ENCODE data around the gene P4HB. TPM values are rescaled to one million over a fixed set of nuclear protein-coding genes. Genes with fewer than 3 reads are reported as not detected.

The P4HB gene
- total and polyA plus RNA-seq, 2 experiments from 2014 or later = 206 to 620 TPM

DNA sequence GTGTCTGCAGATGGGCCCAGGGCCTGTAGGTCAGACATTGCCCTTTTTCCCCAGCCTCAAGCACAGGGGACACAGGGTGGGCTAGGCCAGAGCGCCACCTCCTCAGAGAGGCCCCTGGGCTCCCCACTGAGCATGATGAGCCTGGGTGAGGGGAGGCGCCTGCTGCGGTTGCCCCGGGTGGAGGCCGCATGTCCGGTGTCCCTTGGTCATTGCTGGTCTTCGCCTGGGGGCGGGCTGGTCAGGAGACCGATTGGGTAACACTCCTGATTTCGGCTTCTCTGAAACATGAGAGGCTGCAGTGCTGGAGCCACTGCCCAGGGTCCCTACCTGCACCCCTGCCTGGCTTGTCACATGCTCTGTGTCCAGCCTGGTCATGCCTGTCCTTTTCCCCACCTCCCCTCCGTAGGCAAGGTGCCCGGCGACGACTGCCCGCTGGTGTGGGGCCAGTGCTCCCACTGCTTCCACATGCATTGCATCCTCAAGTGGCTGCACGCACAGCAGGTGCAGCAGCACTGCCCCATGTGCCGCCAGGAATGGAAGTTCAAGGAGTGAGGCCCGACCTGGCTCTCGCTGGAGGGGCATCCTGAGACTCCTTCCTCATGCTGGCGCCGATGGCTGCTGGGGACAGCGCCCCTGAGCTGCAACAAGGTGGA, 39.3 kb upstream of the P4HB start:
- Histone ChIP-seq H3K4me3 (no peak overlapping the region), H3K79me2 (replicated peaks; ENCODE audit: insufficient read depth) (no peaks in the 10 kb centered on the region; the same call in 1 of the 2 replicates), H2AFZ (no peak overlapping the region), H3K27ac (ENCODE audit: low read depth) (no peak overlapping the region), H3K9me2 (ENCODE audit: insufficient read depth) (no peaks in the 10 kb centered on the region), H3K27me3 (ENCODE audit: insufficient read depth) (peaks cover 18% of the 10 kb centered on the region), H4K20me1 (replicated peaks; ENCODE audit: insufficient read depth) (0 out of 2 replicates have a peak, but pooled peaks cover 7% of the 10 kb centered on the region), H3K4me1 (ENCODE audit: insufficient read depth) (no peaks in the 10 kb centered on the region; the same call in 1 of the 2 replicates), H3K4me2 (no peak overlapping the region), H3F3A (replicated peaks; ENCODE audit: low read depth) (peaks cover 15% of the 10 kb centered on the region), H3K36me3 (ENCODE audit: insufficient read depth) (peaks cover 26% of the 10 kb centered on the region; the same call in 1 of the 2 replicates)
- H3K36me3 Mint-ChIP-seq (ENCODE audit: low read depth) = peaks cover 38% of the 10 kb centered on the region
- no peak for DNase-seq (ENCODE audit: low spot score)
- peaks cover 3% of the 10 kb centered on the region; the same call in 2 of the 3 replicates for H3K4me1 Mint-ChIP-seq
- ATAC-seq = no peak
- no peak overlapping the region for H3K4me3 Mint-ChIP-seq
- no peak overlapping the region for H3K27ac Mint-ChIP-seq
- H3K27me3 Mint-ChIP-seq (ENCODE audit: insufficient read depth, low read depth, poor library complexity) = peaks cover 26% of the 10 kb centered on the region
- no peak for TF ChIP-seq STAT1 (IDR thresholded peaks at IDR 0.05; ENCODE audit: unreplicated experiment)
- no peak for TF ChIP-seq ZNF114 (CRISPR knock-in tag; IDR thresholded peaks at IDR 0.05)
- H3K9me3 Mint-ChIP-seq = no peaks in the 10 kb centered on the region

- Histone ChIP-seq H3K27me3 (ENCODE audit: insufficient read depth) (peaks cover 18% of the 10 kb centered on the region), H3K4me3 (no peak overlapping the region), H2AFZ (no peak overlapping the region), H3K36me3 (ENCODE audit: insufficient read depth) (peaks cover 27% of the 10 kb centered on the region; the same call in 1 of the 2 replicates), H3K9me2 (ENCODE audit: insufficient read depth) (no peaks in the 10 kb centered on the region), H3K79me2 (replicated peaks; ENCODE audit: insufficient read depth) (no peaks in the 10 kb centered on the region; the same call in 1 of the 2 replicates), H3F3A (replicated peaks; ENCODE audit: low read depth) (peaks cover 13% of the 10 kb centered on the region), H4K20me1 (replicated peaks; ENCODE audit: insufficient read depth) (0 out of 2 replicates have a peak, but pooled peaks cover 7% of the 10 kb centered on the region), H3K4me1 (ENCODE audit: insufficient read depth) (no peaks in the 10 kb centered on the region; the same call in 1 of the 2 replicates), H3K4me2 (no peak overlapping the region), H3K27ac (ENCODE audit: low read depth) (no peak overlapping the region)
- no peak overlapping the region for H3K4me3 Mint-ChIP-seq
- DNase-seq (ENCODE audit: low spot score) (no peak), ATAC-seq (no peak)
- H3K4me1 Mint-ChIP-seq = peaks cover 3% of the 10 kb centered on the region; the same call in 2 of the 3 replicates
- H3K27me3 Mint-ChIP-seq (ENCODE audit: insufficient read depth, low read depth, poor library complexity) = peaks cover 26% of the 10 kb centered on the region
- no peak overlapping the region for H3K27ac Mint-ChIP-seq
- H3K9me3 Mint-ChIP-seq = no peaks in the 10 kb centered on the region
- peaks cover 42% of the 10 kb centered on the region for H3K36me3 Mint-ChIP-seq (ENCODE audit: low read depth)
- TF ChIP-seq EZH2phosphoT487 (IDR thresholded peaks at IDR 0.05; ENCODE audit: unreplicated experiment) (no peak), JUNB (IDR thresholded peaks at IDR 0.05; ENCODE audit: unreplicated experiment) (no peak), ZNF331 (CRISPR knock-in tag; IDR thresholded peaks at IDR 0.05; ENCODE audit: low read depth) (no peak), CTCF (conservative IDR thresholded peaks at IDR 0.05; ENCODE audit: low read depth in 2 of 2) (no peak), EZH2 (IDR thresholded peaks at IDR 0.05; ENCODE audit: low read depth, unreplicated experiment) (no peak)
- TF ChIP-seq, protein P1, sequence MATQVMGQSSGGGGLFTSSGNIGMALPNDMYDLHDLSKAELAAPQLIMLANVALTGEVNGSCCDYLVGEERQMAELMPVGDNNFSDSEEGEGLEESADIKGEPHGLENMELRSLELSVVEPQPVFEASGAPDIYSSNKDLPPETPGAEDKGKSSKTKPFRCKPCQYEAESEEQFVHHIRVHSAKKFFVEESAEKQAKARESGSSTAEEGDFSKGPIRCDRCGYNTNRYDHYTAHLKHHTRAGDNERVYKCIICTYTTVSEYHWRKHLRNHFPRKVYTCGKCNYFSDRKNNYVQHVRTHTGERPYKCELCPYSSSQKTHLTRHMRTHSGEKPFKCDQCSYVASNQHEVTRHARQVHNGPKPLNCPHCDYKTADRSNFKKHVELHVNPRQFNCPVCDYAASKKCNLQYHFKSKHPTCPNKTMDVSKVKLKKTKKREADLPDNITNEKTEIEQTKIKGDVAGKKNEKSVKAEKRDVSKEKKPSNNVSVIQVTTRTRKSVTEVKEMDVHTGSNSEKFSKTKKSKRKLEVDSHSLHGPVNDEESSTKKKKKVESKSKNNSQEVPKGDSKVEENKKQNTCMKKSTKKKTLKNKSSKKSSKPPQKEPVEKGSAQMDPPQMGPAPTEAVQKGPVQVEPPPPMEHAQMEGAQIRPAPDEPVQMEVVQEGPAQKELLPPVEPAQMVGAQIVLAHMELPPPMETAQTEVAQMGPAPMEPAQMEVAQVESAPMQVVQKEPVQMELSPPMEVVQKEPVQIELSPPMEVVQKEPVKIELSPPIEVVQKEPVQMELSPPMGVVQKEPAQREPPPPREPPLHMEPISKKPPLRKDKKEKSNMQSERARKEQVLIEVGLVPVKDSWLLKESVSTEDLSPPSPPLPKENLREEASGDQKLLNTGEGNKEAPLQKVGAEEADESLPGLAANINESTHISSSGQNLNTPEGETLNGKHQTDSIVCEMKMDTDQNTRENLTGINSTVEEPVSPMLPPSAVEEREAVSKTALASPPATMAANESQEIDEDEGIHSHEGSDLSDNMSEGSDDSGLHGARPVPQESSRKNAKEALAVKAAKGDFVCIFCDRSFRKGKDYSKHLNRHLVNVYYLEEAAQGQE (IDR thresholded peaks at IDR 0.05; ENCODE audit: unreplicated experiment) = no peak
- TF ChIP-seq, protein P2, sequence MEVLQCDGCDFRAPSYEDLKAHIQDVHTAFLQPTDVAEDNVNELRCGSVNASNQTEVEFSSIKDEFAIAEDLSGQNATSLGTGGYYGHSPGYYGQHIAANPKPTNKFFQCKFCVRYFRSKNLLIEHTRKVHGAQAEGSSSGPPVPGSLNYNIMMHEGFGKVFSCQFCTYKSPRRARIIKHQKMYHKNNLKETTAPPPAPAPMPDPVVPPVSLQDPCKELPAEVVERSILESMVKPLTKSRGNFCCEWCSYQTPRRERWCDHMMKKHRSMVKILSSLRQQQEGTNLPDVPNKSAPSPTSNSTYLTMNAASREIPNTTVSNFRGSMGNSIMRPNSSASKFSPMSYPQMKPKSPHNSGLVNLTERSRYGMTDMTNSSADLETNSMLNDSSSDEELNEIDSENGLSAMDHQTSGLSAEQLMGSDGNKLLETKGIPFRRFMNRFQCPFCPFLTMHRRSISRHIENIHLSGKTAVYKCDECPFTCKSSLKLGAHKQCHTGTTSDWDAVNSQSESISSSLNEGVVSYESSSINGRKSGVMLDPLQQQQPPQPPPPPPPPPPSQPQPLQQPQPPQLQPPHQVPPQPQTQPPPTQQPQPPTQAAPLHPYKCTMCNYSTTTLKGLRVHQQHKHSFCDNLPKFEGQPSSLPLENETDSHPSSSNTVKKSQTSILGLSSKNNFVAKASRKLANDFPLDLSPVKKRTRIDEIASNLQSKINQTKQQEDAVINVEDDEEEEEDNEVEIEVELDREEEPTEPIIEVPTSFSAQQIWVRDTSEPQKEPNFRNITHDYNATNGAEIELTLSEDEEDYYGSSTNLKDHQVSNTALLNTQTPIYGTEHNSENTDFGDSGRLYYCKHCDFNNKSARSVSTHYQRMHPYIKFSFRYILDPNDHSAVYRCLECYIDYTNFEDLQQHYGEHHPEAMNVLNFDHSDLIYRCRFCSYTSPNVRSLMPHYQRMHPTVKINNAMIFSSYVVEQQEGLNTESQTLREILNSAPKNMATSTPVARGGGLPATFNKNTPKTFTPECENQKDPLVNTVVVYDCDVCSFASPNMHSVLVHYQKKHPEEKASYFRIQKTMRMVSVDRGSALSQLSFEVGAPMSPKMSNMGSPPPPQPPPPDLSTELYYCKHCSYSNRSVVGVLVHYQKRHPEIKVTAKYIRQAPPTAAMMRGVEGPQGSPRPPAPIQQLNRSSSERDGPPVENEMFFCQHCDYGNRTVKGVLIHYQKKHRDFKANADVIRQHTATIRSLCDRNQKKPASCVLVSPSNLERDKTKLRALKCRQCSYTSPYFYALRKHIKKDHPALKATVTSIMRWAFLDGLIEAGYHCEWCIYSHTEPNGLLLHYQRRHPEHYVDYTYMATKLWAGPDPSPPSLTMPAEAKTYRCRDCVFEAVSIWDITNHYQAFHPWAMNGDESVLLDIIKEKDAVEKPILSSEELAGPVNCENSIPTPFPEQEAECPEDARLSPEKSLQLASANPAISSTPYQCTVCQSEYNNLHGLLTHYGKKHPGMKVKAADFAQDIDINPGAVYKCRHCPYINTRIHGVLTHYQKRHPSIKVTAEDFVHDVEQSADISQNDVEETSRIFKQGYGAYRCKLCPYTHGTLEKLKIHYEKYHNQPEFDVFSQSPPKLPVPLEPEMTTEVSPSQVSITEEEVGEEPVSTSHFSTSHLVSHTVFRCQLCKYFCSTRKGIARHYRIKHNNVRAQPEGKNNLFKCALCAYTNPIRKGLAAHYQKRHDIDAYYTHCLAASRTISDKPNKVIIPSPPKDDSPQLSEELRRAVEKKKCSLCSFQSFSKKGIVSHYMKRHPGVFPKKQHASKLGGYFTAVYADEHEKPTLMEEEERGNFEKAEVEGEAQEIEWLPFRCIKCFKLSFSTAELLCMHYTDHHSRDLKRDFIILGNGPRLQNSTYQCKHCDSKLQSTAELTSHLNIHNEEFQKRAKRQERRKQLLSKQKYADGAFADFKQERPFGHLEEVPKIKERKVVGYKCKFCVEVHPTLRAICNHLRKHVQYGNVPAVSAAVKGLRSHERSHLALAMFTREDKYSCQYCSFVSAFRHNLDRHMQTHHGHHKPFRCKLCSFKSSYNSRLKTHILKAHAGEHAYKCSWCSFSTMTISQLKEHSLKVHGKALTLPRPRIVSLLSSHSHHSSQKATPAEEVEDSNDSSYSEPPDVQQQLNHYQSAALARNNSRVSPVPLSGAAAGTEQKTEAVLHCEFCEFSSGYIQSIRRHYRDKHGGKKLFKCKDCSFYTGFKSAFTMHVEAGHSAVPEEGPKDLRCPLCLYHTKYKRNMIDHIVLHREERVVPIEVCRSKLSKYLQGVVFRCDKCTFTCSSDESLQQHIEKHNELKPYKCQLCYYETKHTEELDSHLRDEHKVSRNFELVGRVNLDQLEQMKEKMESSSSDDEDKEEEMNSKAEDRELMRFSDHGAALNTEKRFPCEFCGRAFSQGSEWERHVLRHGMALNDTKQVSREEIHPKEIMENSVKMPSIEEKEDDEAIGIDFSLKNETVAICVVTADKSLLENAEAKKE (CRISPR knock-in tag; IDR thresholded peaks at IDR 0.05) = no peak
Observed at GRCh38 chr17:81898885-81899284, 38.5 kb upstream of the P4HB start.

Measured in GM23338 (cell line).